ENCODE results near the gene PSKH1.
A peak's percentile ranks its signal among the peaks of the same experiment; 100 is the strongest.

PSKH1 gene

GRCh38 chr16:67868290-67868689 is 24.8 kb upstream of the PSKH1 start:
- H3K27ac ChIP-seq: no peak overlapping the region

GRCh38 chr16:67869653-67870052 is 23.4 kb upstream of the PSKH1 start:
- Histone ChIP-seq H3K4me3 (no peak overlapping the region), H3K27ac (no peak overlapping the region)
- no peak for DNase-seq (ENCODE audit: low spot score)
- TF ChIP-seq CTCF (IDR thresholded peaks at IDR 0.05): no peak

More at GRCh38 chr16:67868290-67868689, 24.8 kb upstream of the PSKH1 start:
- no peak for DNase-seq (ENCODE audit: low spot score)
- no peak overlapping the region for H3K4me3 ChIP-seq
- no peak for TF ChIP-seq CTCF (IDR thresholded peaks at IDR 0.05)

GRCh38 chr16:67871256-67871655 is 21.8 kb upstream of the PSKH1 start:
- Histone ChIP-seq H3K4me3 (no peak overlapping the region), H3K27ac (no peak overlapping the region)
- TF ChIP-seq CTCF (IDR thresholded peaks at IDR 0.05): no peak
- DNase-seq (ENCODE audit: low spot score): no peak

- Histone ChIP-seq H3K27ac (peak overlapping the region; percentile 77 to 82), H3K4me3 (peak overlapping the region; percentile 92)
- no peak for DNase-seq (ENCODE audit: low spot score)
- TF ChIP-seq CTCF (IDR thresholded peaks at IDR 0.05): no peak
These were observed 20.9 kb upstream of the PSKH1 start for GRCh38 chr16:67872131-67872630.

- Histone ChIP-seq H3K27ac (peak within 1 kb of the TSS; percentile 77 to 82), H3K4me3 (peak within 1 kb of the TSS; percentile 92)
- DNase-seq (ENCODE audit: low spot score): peak; percentile 92
- TF ChIP-seq CTCF (IDR thresholded peaks at IDR 0.05): no peak
These were observed 20.2 kb upstream of the PSKH1 start, which contains the start of gene EDC4 for GRCh38 chr16:67872631-67873434. TSS of gene EDC4 (plus strand) at chr16:67873052. CDS start at chr16:67873262, 210 bp downstream.

GRCh38 chr16:67873435-67874370 is 19.4 kb upstream of the PSKH1 start:
- no peak for TF ChIP-seq CTCF (IDR thresholded peaks at IDR 0.05)
- DNase-seq (ENCODE audit: low spot score): no peak
- peak overlapping the region; percentile 92 for H3K4me3 ChIP-seq
- peak overlapping the region; percentile 77 to 82 for H3K27ac ChIP-seq

All from coronary artery (tissue), 2 donors.